ENCODE measurements around the gene CTDNEP1.
"Not testable (repeated sequence)": the region's sequence is repeated elsewhere in the genome, so short reads cannot be mapped to it uniquely, and the experiment has no call there.

CTDNEP1 gene

DNA sequence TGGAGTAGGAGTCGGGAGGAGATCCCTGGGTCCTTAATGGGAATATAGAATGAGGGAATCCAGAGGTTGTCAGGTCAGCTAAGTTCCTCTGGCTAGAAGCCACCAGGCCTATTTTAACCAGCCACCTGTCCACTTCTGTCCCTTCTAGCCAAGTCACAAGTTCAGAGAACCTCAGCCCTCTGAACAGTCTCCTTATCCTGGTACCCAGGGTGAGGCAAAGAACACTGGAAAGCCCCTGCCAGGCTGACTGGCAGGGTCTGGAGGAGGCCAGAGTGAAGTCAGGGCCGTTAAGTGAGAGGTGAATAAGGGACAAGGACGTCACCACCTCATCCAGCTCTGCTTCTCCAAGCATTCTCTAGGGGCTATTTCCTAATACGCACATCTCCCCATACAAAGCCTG lies 2.7 kb downstream of the CTDNEP1 start:
- no peak for DNase-seq (ENCODE audit: low read depth)

DNA sequence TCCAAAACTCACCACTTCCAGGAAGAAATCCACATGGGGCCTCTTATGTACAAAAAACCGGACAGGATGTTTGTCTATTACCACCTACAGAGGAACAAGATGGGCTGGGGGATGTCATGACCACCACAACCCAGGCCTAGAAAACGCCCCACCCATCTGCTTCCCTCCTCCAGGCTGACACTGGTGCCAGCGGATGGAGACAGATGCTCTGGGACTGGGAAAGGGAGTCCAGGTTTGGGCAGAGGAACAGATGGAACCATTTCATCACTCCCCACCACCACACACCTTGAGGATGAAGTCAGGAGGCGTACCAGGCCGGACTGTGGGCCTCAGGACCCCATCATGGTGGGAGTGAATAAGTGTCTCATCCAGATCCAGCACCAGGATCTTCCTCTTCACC lies 4.8 kb downstream of the CTDNEP1 start:
- DNase-seq (ENCODE audit: low read depth): no peak

DNA sequence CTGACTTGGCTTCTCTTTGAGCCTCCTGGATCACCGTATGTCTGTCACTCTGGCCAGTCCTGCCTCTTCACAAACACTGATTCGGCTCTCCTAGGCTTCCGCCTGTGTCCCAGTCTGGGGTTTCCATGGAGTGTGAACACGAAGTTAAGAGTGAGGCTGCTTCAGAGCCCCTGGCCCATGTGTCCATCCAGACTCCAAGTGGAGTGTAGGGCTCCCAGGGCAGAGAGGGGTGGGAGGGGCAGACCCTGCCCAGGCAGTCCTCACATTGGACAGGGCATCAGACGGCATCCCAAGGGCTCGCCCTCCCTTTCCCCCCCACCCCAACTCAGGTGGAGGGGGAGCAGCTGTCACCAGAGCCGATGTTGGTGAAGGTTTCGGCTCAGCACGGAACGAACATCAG lies 7.7 kb downstream of the CTDNEP1 start:
- not testable (repeated sequence) for DNase-seq (ENCODE audit: low read depth)

DNA sequence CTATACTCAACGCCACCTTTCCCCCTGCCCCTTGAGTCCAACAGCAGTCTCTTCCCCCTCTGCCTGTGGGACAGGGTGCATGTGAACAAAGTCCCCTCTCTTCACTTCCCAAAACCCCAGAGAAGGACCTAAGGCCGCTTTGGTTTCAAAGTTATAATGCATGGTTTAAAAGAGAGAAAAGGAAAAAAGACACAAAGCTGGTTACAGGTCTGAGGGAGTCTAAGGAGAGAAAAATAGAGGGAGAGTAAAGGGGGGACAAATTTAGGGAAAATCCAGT lies 8.1 kb downstream of the CTDNEP1 start:
- no peak for DNase-seq (ENCODE audit: low read depth)

DNA sequence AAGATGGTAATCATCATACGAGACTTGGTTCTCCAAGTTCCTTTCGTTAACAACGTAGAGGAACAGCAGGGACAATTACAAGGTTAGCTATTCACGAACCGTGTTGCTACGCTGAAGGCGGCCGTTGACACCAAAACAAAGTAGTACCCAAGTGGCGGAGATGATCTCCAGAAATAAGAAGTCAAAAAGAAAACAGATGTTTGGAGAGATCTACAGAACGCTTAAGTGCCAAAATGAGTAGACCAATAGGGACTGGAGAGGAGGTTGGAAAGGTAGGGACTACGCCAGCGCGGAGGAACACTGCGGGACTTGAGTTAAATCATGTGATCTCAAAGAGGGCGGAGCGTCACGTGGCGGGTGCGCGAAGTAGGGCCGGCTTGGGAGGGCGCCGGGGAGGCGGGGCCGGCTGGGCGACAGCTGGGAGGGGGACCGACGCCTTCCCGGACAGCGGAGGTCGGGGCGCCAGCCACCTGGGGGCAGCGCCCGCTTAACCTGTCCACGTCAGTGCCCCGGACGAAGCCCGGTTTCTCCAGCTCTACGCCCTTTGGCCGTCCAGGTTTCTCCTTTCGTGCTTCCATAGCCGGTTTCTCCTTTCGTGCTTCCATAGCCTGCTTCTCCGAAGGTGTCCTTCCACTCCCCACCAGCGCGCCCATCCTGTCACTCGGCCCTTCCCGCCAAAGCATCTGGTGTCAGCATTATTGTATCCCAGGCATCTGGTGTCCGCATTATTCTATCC lies 8.6 kb downstream of the CTDNEP1 start:
- DNase-seq (ENCODE audit: low read depth): peak; percentile 85

DNA sequence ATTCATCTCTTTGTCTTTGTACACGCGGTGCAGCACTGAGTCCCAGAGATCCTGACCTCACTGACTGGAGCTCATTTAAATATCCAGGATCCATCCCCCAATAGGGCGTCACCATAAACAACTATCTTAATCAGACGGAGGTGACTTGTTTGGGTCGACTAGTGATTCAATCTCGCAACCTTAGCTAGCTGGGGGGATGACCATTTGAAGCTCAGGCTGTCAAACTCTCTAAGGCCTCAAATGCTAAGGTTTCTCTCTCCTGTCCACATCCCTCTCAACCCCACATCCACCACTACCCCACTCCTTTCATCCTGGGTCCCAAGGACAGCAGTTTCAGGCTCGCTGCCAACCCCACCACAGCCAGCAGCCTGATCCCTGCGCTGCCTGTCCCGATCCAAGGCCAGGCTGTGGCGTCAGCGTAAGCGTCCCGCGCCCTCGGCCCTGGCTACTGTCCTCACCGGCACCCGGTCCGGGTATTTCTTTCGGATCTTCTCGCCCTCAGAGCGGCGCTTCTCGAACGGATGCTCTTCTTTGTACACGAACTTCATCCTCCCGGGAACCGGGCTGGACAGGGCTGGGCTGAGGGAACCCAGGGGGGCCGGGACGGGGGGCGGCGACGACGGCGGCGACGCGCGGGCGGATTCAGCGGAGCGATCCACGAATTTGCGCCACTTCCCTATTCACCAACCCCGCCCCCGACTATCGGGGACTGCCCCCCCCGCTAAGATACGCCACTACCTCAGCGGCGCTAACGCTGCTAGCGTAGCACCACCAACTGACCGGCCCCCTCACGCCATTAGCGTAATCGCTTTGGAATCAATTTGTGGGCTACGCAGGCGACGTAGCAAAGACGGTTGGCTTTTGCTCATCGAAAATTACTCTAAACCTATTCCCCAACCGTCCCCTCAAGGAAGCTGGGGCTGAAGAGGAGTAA lies 9.5 kb downstream of the CTDNEP1 start, which contains the start of gene GABARAP:
Gene GABARAP (minus strand): TSS at position 667 of the 934 bp plus-strand sequence. CDS start 119 bp downstream, at position 548.
- DNase-seq (ENCODE audit: low read depth): peak; percentile 88

DNA sequence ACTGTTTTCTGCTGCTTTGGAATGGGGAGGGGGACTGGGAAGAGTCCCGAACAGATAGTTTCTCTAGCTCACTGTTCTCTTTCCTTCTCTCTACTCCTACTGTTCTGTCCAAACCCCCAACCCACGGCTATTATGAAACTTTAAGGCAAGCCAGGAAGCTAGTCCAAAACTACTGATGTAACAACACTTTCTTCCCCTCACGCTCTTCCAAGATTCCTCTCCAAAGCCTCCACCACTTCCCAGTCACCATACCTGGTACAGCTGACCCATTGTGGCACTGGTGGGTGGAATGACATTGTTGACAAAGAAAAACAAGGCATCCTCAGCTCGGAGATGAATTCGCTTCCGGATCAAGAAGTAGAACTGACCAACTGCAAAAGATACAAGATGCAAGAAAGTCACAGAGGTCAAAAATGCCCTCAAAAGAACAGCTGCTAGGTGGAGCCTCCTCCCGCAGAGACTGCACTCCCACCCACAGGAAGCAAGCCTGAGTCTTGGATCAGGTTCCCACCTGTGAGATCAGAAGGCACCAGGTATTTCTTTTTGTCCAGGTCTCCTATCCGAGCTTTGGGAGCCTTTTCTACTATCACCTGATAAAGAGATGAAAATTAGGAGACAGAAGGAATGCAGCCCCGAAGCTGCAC lies 10.3 kb downstream of the CTDNEP1 start:
- no peak for DNase-seq (ENCODE audit: low read depth)

DNA sequence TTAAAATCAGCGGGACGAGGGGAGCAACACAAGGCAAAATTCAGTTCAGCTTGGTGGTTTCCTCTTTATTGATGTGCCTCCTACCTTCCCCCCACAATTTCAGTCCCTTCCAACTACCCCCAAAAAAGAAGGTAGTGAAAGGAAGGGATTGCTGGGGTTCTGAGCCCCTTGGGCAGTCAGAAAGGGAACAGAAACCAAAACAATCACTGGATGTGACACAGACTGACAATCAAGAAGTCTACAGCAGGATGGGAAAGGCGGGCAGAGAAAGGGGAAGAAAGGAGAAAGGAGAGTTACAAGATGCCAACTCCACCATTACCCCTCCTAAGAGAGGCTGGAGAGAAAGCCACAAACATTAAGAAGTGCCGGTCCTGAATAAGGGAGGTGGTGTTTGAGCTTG lies 11.2 kb downstream of the CTDNEP1 start:
- DNase-seq (ENCODE audit: low read depth): no peak

DNA sequence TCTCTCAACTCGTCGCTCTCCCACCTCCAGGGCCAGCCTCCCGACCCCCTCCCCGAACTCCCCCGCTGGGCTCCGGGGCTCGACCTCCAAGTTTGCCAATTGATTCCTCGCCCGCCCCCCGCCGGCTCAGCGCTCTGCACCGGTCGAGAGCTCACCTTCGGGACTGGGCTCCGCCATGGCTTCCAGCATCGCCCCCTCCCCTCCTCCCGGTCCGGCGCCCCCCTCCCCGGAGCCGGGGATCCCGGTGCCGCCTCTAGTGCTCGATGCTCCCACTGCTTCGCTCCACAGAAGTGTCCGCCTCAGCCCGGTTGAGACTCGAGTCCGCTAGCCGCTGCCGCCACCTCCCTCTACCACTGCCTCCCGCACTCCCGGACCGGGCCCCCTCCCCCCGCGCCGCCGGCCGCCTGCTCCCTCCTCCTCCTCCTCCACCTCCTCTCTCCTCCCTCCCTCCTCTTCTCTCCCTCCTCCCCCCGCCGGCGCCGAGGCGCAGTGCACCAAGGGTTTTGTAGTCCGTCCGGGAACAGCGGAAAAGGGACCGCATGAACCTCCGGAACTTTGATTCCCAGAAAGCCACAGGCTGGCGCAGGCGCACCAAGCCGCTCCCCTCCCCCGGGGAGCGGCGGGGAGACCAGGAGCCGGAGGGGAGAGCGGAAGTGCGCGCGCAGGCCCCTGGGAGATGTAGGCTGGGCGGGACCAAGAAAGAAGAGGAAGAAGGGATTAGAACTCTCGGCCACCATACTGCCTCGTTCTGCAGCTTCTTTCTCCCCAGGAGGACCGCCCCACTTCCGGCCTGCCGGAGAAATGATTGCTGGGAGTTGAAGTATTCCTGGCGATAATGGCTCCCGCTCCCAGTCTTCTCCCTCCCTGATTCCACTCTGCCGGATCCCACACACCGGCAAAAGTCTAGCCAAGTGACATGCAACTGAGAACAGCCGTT lies 12.2 kb downstream of the CTDNEP1 start, which contains the start of gene PHF23:
Gene PHF23 (minus strand): TSS at position 367 of the 937 bp plus-strand sequence. CDS start 178 bp downstream, at position 189.
- peak; percentile 96 for DNase-seq (ENCODE audit: low read depth)

DNA sequence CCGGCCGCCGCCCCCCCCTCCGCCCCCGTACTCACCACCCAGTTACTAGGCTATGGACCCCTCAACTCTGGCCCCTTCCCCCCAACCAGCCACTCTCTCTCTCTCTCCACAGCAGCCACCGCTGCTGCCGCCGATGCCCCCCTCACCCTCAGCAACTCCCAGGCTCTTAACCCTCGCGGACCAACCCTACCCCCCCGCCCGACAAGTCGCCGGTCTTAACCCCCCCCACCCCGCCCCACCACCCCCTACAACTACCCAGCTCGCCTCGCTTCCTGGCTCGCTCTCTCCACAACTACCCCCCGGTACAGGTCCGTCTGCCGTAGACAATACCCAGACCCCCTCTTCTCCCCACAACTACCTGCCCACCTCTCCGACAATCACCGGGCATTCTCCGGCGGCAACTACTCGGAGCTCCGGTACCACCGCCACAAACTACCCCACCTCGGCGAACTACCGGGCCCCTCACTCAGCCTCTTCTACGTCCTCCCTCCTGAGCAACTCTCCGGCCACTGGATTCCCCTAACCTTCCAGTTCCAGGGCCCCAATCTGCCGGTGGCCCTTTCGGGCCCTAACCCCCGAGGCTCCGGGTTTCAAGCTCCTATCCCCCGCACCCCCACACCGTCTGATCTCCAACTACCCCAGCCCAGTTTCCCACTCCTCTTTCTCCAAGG lies 13.0 kb downstream of the CTDNEP1 start:
- DNase-seq (ENCODE audit: low read depth): no peak

DNA sequence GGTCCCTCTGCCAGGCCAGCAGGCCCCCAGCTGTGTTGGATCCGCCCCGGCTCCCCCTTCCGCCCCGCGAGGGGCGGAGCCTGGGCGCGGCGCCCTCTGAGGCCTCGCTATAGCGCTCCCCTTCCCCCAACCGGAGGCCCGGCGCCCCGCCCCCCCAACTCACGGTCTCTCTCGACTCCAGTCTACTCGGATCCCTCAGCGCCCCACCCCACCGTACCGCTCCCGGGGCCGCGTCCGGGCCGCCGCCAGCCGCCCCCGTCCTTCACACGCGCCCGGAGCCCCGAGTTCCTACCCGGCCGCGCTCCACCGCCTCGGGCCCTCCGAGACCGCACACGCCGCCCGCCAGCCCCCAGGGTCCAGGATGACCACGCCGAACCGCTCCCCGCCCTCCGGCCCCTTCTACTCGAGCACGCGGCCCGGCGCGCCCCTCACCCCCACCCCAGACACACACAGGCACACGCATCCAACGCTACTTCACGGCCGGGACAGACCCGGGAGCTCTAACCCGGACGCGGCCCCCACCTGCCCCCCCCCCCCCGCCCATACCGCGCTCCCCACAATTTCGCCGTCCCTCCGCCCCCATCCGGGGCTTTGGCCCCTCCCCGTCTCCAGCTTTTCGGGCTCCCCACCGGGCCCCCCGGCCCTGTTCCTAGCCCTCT lies 13.6 kb downstream of the CTDNEP1 start:
- peak; percentile 82 for DNase-seq (ENCODE audit: low read depth)

DNA sequence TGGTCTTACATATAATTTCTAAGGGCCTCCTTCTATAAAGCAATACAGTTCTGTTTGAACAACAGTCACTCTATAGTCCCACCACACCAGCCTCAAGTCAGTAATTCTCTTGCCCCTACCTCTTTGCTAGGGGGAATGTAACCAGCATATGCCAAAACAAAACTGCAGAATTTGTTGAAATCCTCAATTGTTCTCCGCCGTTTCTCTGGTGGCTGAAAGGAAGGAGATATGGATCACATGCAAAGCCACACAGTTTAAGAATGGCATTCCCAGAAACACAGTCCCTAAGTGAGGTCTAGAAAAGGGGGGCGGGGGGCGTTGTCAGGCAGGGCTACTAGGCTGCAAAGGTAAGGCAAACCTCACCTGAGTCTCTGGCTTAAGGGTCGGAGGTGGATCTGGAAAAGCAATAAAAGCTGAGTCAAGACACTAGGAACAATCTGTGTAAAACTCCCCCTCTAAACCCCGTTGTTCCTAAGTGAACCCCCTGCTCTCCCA lies 14.2 kb downstream of the CTDNEP1 start:
- no peak for DNase-seq (ENCODE audit: low read depth)

DNA sequence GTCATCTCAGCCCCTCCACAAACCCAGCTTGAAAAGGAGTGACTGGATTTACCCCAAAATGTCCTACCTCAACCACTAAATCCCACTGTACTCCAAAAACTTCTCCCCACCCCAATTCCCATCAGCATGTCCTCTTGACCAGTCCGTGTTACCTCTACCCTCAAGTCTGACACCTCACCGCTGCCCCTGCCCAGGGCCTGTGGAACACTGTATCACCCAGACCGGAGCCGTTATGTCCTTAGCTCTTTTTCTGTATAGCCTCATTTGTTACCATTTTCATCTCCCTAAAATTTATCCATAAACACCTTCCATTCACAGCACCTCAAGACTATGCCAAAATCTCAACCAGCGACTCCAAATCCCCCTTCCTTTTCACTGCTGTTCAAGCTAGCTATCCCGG lies 14.7 kb downstream of the CTDNEP1 start:
- no peak for DNase-seq (ENCODE audit: low read depth)

DNA sequence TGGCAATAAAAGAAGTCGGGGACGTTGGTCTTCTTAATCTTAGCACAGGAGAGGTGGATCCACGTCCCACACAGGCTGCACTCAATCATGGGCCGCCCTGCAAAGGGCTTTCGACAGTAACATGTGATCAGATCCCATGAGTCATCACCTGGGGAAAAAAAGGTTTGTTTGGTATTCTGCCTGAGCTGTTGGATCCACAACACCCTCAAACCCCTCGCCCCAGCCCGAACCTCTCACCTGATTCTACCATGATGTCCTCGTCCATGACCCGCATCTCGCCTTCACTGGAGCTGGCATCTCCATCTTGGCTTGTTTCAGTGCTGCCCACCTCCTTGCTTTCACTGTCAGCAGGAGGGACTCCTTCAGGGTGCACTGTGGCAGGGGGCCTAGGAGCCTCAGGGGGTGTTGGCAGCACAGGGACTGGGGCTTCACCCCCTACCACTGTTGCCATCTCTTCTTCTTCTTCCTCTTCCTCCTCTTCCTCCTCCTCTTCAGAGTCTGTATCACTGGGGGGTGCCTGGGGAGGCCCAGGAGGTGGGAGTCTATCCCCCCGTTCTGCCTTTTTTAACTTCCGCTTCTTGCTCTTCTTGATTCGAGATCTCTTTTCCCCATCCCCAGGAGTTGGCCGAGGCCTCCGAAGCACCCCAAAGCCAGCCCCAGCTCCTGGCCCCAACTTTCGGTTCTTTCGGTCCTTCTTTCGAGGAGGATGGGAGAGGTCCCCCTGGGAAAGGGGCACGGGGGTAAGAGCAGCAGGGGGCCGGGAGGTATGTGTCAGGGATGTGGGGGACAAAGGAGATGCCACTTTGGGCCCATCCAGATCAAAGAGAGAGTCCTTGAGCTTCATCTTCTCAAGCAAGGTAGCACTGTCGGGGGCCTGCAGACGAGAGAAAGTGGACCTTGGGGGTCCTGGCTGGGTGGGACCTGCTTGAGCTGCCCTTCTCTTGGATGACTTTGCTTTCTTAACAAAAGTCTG lies 15.6 kb downstream of the CTDNEP1 start:
- DNase-seq (ENCODE audit: low read depth): no peak

DNA sequence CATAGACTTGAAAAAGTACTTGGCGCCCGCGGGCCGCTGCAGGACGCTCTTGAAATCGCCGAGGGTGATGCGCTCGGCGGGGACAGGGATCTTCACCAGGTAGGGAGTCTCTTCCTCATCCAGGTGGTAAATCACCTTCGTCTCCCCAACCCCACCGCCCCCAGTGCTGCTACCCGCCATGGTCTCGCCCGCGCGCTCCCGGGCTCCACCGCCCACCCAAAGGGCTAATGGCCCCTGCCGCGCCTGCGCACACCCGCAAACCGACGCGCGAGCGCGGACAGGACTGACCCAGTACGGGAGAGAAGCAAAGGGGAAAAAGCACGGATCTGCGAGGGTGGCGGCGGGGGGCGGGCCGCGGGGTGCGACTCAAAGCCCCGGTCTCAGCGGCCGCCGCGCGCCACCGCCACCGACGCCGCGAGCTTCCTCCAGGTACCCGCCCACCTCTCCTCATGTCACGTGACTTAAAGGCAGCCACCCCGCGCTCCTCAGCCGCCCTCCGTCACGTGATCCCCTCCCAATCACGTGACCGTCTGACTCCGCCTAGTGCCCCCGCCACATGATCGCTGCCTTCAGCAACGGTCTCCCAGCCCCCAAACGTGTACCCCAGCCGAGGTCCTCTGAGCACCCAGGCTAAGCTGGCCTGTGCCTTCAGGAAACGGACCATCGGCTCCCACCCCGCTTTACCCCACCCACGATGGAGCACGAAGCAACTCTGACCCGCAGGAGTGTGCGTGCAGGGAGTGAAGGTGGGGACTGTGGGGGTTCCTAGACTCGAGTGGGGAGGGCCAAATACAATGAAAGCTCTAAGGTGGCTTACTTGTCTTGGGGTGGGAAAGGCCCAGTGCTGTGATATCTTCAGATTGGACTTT lies 17.2 kb downstream of the CTDNEP1 start, which contains the start of gene DVL2:
Gene DVL2 (minus strand): TSS at position 435 of the 869 bp plus-strand sequence. CDS start 255 bp downstream, at position 180.
- peak; percentile 91 for DNase-seq (ENCODE audit: low read depth)

DNA sequence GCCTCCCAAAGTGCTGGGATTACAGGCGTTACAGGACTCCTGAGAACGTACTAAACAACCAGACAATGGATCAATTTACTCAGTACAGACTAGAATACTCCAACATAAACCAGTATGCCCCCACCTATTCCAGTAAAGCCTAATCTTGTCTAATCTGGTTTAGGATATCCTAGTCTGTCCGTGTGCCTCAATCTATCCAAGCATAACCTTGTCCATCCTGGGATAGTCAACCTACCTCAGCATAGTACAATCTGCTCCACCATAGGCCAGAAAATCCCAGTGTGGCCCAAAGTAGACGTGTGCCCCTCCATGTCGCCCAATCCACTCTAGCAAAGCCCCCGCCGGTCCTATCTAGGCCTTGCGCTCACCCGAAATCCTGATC lies 17.8 kb downstream of the CTDNEP1 start:
- DNase-seq (ENCODE audit: low read depth): no peak

DNA sequence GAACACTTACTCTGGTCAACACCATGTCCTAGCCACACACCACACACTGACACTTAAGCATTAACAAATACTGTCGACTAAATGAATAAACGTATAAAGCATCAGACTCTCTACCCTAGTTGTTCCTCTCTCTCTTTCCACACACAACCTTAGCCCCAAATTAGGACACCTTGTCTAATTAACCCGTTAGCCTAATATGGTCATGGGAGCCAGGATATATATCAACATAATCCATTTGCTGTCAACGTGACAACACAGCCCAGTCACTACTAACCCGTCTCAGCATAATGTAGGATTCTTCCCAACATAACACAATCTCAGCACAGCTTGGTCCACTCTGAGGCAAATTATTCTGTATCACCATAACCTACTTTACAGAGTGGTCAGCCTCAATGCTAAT lies 19.4 kb downstream of the CTDNEP1 start:
- DNase-seq (ENCODE audit: low read depth): no peak

DNA sequence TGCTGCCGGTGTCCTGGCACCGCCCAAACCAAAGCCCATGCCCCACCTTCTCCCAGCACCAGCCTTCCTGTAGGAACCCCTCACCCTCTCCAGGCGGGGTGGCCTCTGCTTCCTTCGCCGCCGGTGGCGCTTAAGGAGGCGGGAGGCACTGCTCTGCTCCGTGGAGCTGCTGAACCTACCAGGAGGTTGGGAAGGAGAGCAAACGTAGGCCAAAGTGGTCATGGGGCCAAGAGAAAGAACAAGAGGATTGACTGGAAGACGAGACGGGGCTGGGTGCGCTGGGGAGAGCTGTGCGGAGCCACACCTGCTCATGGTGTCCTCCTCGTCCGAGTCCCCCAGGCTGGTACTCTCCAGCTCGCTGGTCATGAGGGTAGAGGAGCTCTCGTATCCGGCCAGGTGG lies 22.0 kb downstream of the CTDNEP1 start:
- DNase-seq (ENCODE audit: low read depth): no peak
